Caco-2 (cell line): ENCODE results near the gene WDR44. TPM values are rescaled to one million over a fixed set of nuclear protein-coding genes. Genes with fewer than 3 reads are reported as not detected.

ENCODE experiments used
- BruUV-seq: library from RNA; stranded (reverse); fragments of 400-500 nt; replicated peaks from 2 replicates; lab custom pipeline; 2021; lab: Mats Ljungman, UMichigan
- CTCF ChIA-PET: fragments of 300-600 bp; sonication (Branson Sonifier 250); formaldehyde crosslinking; loops from one replicate; lab custom pipeline; 2022; ENCODE audit warnings: antibody characterized with exemption; lab: Charles Lee
- POLR2A ChIA-PET: fragments of 300-600 bp; sonication (Branson Sonifier 250); formaldehyde crosslinking; loops from one replicate; lab custom pipeline; 2022; ENCODE audit warnings: antibody characterized with exemption; lab: Charles Lee
- DNase-seq, 2 experiments: peaks; one replicate each; pipeline versions ENCODE4 v3.0.0 to v3.0.0-alpha.2; 2020 to 2022
- H3K27me3 ChIP-seq: replicated peaks from 2 replicates; pipeline ENCODE4 v1.6.0; 2011; ENCODE audit warnings: low read length; ENCODE audit not compliant: control insufficient read depth, insufficient read depth
- H3K36me3 ChIP-seq: 2 replicates; pipeline ENCODE4 v1.5.1; 2011; ENCODE audit warnings: low read length; ENCODE audit not compliant: control insufficient read depth, insufficient read depth
- H3K4me1 ChIP-seq: fragments of 250-450 bp; sonication (Bioruptor Pico); 2 replicates; pipeline ENCODE4 v1.5.1; 2020; ENCODE audit warnings: mild to moderate bottlenecking
- H3K4me3 ChIP-seq: 2 replicates; pipeline ENCODE4 v1.5.1; 2011; ENCODE audit warnings: low read depth, mild to moderate bottlenecking, control low read depth, low read length
- H3K9me3 ChIP-seq: fragments of 250-450 bp; sonication (Bioruptor Pico); 2 replicates; pipeline ENCODE4 v1.5.1; 2020; ENCODE audit warnings: mild to moderate bottlenecking, moderate library complexity
- H3K27ac Mint-ChIP-seq: one replicate; pipeline ENCODE4 v1.8.0; 2022; ENCODE audit warnings: mixed read lengths; ENCODE audit not compliant: unreplicated experiment
- H3K27me3 Mint-ChIP-seq: one replicate; pipeline ENCODE4 v1.8.0; 2022; ENCODE audit warnings: mixed read lengths; ENCODE audit not compliant: insufficient read depth, unreplicated experiment
- H3K36me3 Mint-ChIP-seq: one replicate; pipeline ENCODE4 v1.8.0; 2022; ENCODE audit warnings: mild to moderate bottlenecking, mixed read lengths; ENCODE audit not compliant: insufficient read depth, unreplicated experiment
- H3K4me1 Mint-ChIP-seq: one replicate; pipeline ENCODE4 v1.8.0; 2022; ENCODE audit warnings: low read depth, mixed read lengths; ENCODE audit not compliant: unreplicated experiment
- H3K4me3 Mint-ChIP-seq: one replicate; pipeline ENCODE4 v1.8.0; 2022; ENCODE audit warnings: mild to moderate bottlenecking, moderate library complexity, mixed read lengths; ENCODE audit not compliant: unreplicated experiment
- H3K9me3 Mint-ChIP-seq: one replicate; pipeline ENCODE4 v1.8.0; 2022; ENCODE audit warnings: mixed read lengths; ENCODE audit not compliant: unreplicated experiment
- intact Hi-C: fragments of 100-400 bp; cut with micrococcal nuclease; formaldehyde crosslinking; loops from one replicate; pipeline ENCODE4 v1.10.0; 2022; ENCODE audit not compliant: unreplicated experiment
- total RNA-seq: library from RNA; stranded (reverse); gene quantifications from 2 replicates; pipeline ENCODE4 v1.2.3, GENCODE V29; 2022
- TF ChIP-seq, protein P1 (sequence below), 2 experiments: fragments of 200-600 bp in 1 of 2; IDR thresholded peaks; 1 replicate in 1 of 2; 2 replicates in 1 of 2; pipeline versions ENCODE4 v1.5.1 to v1.8.0; 2011 to 2022; ENCODE audit warnings: antibody characterized with exemption in 1 of 2, control low read depth in 1 of 2, inconsistent platforms in 1 of 2, low read depth in 1 of 2, low read length in 1 of 2, mild to moderate bottlenecking in 1 of 2, moderate library complexity in 1 of 2; ENCODE audit not compliant: insufficient read depth in 1 of 2, severe bottlenecking in 1 of 2, unreplicated experiment in 1 of 2

Gene WDR44
- total RNA-seq, 1 experiment from 2014 or later, result 9.9 TPM

DNA sequence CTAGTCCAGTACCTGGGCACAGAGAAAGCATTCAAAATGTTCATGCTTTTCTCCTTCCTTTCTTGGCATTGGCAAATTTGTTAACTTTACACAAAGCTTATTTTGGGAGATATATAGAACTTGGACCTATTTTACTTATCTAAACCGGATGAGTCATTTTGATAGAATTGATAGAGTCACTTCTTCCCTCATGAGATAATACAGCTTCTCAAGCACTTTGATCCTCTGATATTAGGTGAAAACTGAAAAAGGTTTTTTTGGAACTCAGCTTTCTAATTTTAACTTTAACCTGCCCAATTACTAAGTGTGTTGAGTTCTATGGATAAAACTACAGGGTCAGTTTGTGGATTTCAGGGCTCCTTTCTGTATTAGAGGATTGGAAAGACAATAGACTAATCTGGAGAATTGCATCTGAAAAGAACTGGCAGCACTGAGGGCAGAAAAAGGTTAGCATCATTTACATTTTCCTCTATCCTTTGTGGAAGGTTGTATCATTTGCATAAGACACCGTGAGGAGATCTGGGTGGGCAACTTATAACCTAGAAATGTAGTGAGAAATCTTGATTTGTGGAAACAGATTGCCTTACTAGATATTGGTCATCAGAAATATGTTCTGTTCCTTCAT is 2.4 kb downstream of the WDR44 start:
- Mint-ChIP-seq H3K27ac (no peak overlapping the region), H3K4me1 (no peaks in the 10 kb centered on the region), H3K4me3 (peak overlapping the region; percentile 98), H3K9me3 (no peaks in the 10 kb centered on the region), H3K27me3 (no peaks in the 10 kb centered on the region), H3K36me3 (peaks cover 14% of the 10 kb centered on the region)
- no peak for DNase-seq
- intact Hi-C loops, result no loop called here
- CTCF ChIA-PET, result no interaction called here
- Histone ChIP-seq H3K4me1 (peaks cover 3% of the 10 kb centered on the region; the same call in 1 of the 2 replicates), H3K4me3 (peak overlapping the region; percentile 85), H3K9me3 (no peaks in the 10 kb centered on the region), H3K36me3 (no peaks in the 10 kb centered on the region), H3K27me3 (no peaks in the 10 kb centered on the region)
- POLR2A ChIA-PET, result no interaction called here
- TF ChIP-seq, protein P1, sequence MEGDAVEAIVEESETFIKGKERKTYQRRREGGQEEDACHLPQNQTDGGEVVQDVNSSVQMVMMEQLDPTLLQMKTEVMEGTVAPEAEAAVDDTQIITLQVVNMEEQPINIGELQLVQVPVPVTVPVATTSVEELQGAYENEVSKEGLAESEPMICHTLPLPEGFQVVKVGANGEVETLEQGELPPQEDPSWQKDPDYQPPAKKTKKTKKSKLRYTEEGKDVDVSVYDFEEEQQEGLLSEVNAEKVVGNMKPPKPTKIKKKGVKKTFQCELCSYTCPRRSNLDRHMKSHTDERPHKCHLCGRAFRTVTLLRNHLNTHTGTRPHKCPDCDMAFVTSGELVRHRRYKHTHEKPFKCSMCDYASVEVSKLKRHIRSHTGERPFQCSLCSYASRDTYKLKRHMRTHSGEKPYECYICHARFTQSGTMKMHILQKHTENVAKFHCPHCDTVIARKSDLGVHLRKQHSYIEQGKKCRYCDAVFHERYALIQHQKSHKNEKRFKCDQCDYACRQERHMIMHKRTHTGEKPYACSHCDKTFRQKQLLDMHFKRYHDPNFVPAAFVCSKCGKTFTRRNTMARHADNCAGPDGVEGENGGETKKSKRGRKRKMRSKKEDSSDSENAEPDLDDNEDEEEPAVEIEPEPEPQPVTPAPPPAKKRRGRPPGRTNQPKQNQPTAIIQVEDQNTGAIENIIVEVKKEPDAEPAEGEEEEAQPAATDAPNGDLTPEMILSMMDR (IDR thresholded peaks at IDR 0.05; ENCODE audit: insufficient read depth in 1 of 2, low read depth in 1 of 2, low read length in 1 of 2, severe bottlenecking in 1 of 2, unreplicated experiment in 1 of 2), result no peak
- BruUV-seq, result no TSS peak

DNA sequence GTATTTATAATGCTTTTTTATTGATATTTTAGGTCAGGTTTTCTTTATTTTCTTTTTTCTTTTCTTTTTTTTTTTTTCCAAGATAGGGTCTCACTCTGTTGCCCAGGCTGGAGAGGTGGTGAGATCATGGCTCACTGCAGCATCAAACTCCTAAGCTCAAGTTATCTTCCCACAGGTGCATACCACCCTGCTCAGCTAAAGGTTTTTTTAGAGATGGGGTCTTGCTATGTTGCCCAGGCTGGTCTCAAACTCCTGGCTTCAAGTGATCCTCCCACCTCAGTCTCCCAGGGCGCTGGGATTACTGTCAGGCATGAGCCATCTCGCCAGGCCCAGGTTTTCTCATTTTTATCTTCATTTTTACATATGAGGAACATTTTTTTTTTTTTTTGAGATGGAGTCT is 3.3 kb downstream of the WDR44 start:
- no peaks in the 10 kb centered on the region for H3K36me3 ChIP-seq
- TF ChIP-seq, protein P1 (IDR thresholded peaks at IDR 0.05; ENCODE audit: insufficient read depth in 1 of 2, low read depth in 1 of 2, low read length in 1 of 2, severe bottlenecking in 1 of 2, unreplicated experiment in 1 of 2), result no peak
- Mint-ChIP-seq H3K27me3 (no peaks in the 10 kb centered on the region), H3K9me3 (no peaks in the 10 kb centered on the region), H3K27ac (no peak overlapping the region), H3K36me3 (peaks cover 14% of the 10 kb centered on the region), H3K4me1 (no peaks in the 10 kb centered on the region), H3K4me3 (no peak overlapping the region)
- H3K9me3 ChIP-seq, result no peaks in the 10 kb centered on the region
- CTCF ChIA-PET, result no interaction called here
- no peak overlapping the region for H3K4me3 ChIP-seq
- no peak for DNase-seq
- H3K27me3 ChIP-seq, result no peaks in the 10 kb centered on the region
- peaks cover 3% of the 10 kb centered on the region; the same call in 1 of the 2 replicates for H3K4me1 ChIP-seq
- POLR2A ChIA-PET, result interaction anchor here (0.7 kb wide), 1 partner anchor 70 kb away, joined by 3 read pairs; no protein-coding TSS in a partner anchor
- intact Hi-C loops, result no loop called here
- BruUV-seq, result no TSS peak

DNA sequence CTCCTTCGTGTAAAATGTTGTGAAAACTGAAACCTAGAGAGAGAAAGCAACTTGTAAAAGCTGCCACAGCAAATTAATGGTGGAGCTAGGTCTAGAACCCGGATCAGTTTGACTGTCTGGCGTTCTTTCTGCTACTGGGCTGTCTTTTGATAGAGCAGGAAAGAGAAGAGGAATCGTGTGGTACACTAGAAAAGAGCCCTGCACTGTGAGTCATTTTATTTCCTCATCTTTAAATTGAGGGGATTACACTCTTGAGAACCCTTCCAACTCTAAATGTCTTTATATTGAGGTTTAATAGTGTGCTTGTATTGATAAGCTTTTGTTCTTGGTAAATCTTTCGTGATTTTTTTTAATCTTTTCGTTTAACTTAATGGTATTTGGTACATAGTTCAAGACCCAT is 4.3 kb downstream of the WDR44 start:
- no peak for DNase-seq
- H3K36me3 Mint-ChIP-seq, result peaks cover 14% of the 10 kb centered on the region
- H3K27me3 Mint-ChIP-seq, result no peaks in the 10 kb centered on the region
- ChIA-PET POLR2A (no interaction called here), CTCF (no interaction called here)
- BruUV-seq, result no TSS peak
- Histone ChIP-seq H3K36me3 (no peaks in the 10 kb centered on the region), H3K27me3 (no peaks in the 10 kb centered on the region), H3K9me3 (no peaks in the 10 kb centered on the region), H3K4me1 (peaks cover 5% of the 10 kb centered on the region; the same call in 1 of the 2 replicates), H3K4me3 (no peak overlapping the region)
- TF ChIP-seq, protein P1 (IDR thresholded peaks at IDR 0.05; ENCODE audit: insufficient read depth in 1 of 2, low read depth in 1 of 2, low read length in 1 of 2, severe bottlenecking in 1 of 2, unreplicated experiment in 1 of 2), result no peak
- peaks cover 3% of the 10 kb centered on the region for H3K4me1 Mint-ChIP-seq
- no peaks in the 10 kb centered on the region for H3K9me3 Mint-ChIP-seq
- no peak overlapping the region for H3K27ac Mint-ChIP-seq
- H3K4me3 Mint-ChIP-seq, result no peak overlapping the region
- intact Hi-C loops, result no loop called here
